Memory B cell (primary cell): ENCODE data around the gene PFKFB2.
"Not testable (repeated sequence)": the region's sequence is repeated elsewhere in the genome, so short reads cannot be mapped to it uniquely, and the experiment has no call there.

Source experiments
- ATAC-seq: fragments of 150-1000 bp; cut with Tn5 transposase; 2 replicates; pipeline ENCODE4 v1.10.0; 2021; ENCODE audit warnings: low read depth, mild to moderate bottlenecking, moderate library complexity
- DNase-seq, 2 donors: peaks; one replicate each; pipeline ENCODE4 v3.0.0; 2022; ENCODE audit warnings: low spot score in 2 of 2
- H3K27ac Mint-ChIP-seq: one replicate; pipeline ENCODE4 v1.8.0; 2022; ENCODE audit warnings: mild to moderate bottlenecking, moderate library complexity, mixed read lengths
- H3K27me3 Mint-ChIP-seq: one replicate; pipeline ENCODE4 v1.8.0; 2022; ENCODE audit warnings: mixed read lengths
- H3K36me3 Mint-ChIP-seq: one replicate; pipeline ENCODE4 v1.8.0; 2022; ENCODE audit warnings: mild to moderate bottlenecking, mixed read lengths
- H3K4me1 Mint-ChIP-seq: one replicate; pipeline ENCODE4 v1.8.0; 2022; ENCODE audit warnings: mixed read lengths
- H3K4me3 Mint-ChIP-seq: one replicate; pipeline ENCODE4 v1.8.0; 2022; ENCODE audit warnings: mild to moderate bottlenecking, moderate library complexity, mixed read lengths
- H3K9me3 Mint-ChIP-seq: one replicate; pipeline ENCODE4 v1.8.0; 2022; ENCODE audit warnings: mixed read lengths

PFKFB2 gene

GRCh38 chr1:207040181-207040533 is 12.9 kb upstream of the PFKFB2 start:
- no peak overlapping the region for H3K27ac Mint-ChIP-seq
- H3K4me1 Mint-ChIP-seq = no peaks in the 10 kb centered on the region
- DNase-seq (no peak), ATAC-seq (no peak)
- peaks cover 4% of the 10 kb centered on the region for H3K27me3 Mint-ChIP-seq
- no peak overlapping the region for H3K4me3 Mint-ChIP-seq
- peaks cover 3% of the 10 kb centered on the region for H3K36me3 Mint-ChIP-seq
- H3K9me3 Mint-ChIP-seq = no peaks in the 10 kb centered on the region

GRCh38 chr1:207041397-207041796 is 11.7 kb upstream of the PFKFB2 start:
- not testable (repeated sequence) for H3K36me3 Mint-ChIP-seq, H3K27ac Mint-ChIP-seq, H3K9me3 Mint-ChIP-seq, H3K4me1 Mint-ChIP-seq, DNase-seq, H3K27me3 Mint-ChIP-seq, ATAC-seq, H3K4me3 Mint-ChIP-seq

GRCh38 chr1:207045453-207045852 is 7.6 kb upstream of the PFKFB2 start:
- H3K27ac Mint-ChIP-seq = no peak overlapping the region
- no peak for DNase-seq
- no peak for ATAC-seq
- peaks cover 2% of the 10 kb centered on the region for H3K4me1 Mint-ChIP-seq
- no peak overlapping the region for H3K4me3 Mint-ChIP-seq
- H3K9me3 Mint-ChIP-seq = no peaks in the 10 kb centered on the region
- peaks cover 6% of the 10 kb centered on the region for H3K36me3 Mint-ChIP-seq
- H3K27me3 Mint-ChIP-seq = no peaks in the 10 kb centered on the region

- Mint-ChIP-seq H3K4me3 (no peak overlapping the region), H3K36me3 (peaks cover 4% of the 10 kb centered on the region)
Measured at GRCh38 chr1:207047505-207047904, 5.6 kb upstream of the PFKFB2 start.

GRCh38 chr1:207048041-207048440 is 5.0 kb upstream of the PFKFB2 start:
- H3K9me3 Mint-ChIP-seq = no peaks in the 10 kb centered on the region
- H3K27me3 Mint-ChIP-seq = no peaks in the 10 kb centered on the region
- H3K27ac Mint-ChIP-seq = no peak overlapping the region
- ATAC-seq (no peak), DNase-seq (no peak)
- H3K4me3 Mint-ChIP-seq = no peak overlapping the region
- H3K36me3 Mint-ChIP-seq = peaks cover 4% of the 10 kb centered on the region
- peaks cover 11% of the 10 kb centered on the region for H3K4me1 Mint-ChIP-seq

More at GRCh38 chr1:207047505-207047904, 5.6 kb upstream of the PFKFB2 start:
- Mint-ChIP-seq H3K9me3 (no peaks in the 10 kb centered on the region), H3K4me1 (peaks cover 11% of the 10 kb centered on the region), H3K27me3 (no peaks in the 10 kb centered on the region), H3K27ac (no peak overlapping the region)
- DNase-seq (no peak), ATAC-seq (no peak)

GRCh38 chr1:207049054-207049453 is 4.0 kb upstream of the PFKFB2 start:
- DNase-seq (no peak), ATAC-seq (no peak)
- Mint-ChIP-seq H3K36me3 (peaks cover 4% of the 10 kb centered on the region), H3K4me1 (peaks cover 12% of the 10 kb centered on the region), H3K4me3 (no peak overlapping the region), H3K27me3 (no peaks in the 10 kb centered on the region), H3K27ac (no peak overlapping the region), H3K9me3 (no peaks in the 10 kb centered on the region)

- H3K4me1 Mint-ChIP-seq = peaks cover 16% of the 10 kb centered on the region
- H3K36me3 Mint-ChIP-seq = peaks cover 4% of the 10 kb centered on the region
- no peak for DNase-seq
- ATAC-seq = no peak
- H3K9me3 Mint-ChIP-seq = no peaks in the 10 kb centered on the region
- no peak overlapping the region for H3K27ac Mint-ChIP-seq
- H3K27me3 Mint-ChIP-seq = no peaks in the 10 kb centered on the region
- H3K4me3 Mint-ChIP-seq = no peak overlapping the region
Measured at GRCh38 chr1:207049514-207049913, 3.6 kb upstream of the PFKFB2 start.

GRCh38 chr1:207049974-207050391 is 3.1 kb upstream of the PFKFB2 start:
- no peak for DNase-seq
- Mint-ChIP-seq H3K36me3 (peaks cover 3% of the 10 kb centered on the region), H3K4me1 (peaks cover 21% of the 10 kb centered on the region), H3K4me3 (peak overlapping the region; percentile 97), H3K27ac (peak overlapping the region; percentile 95), H3K9me3 (no peaks in the 10 kb centered on the region), H3K27me3 (no peaks in the 10 kb centered on the region)
- peak; percentile 16 for ATAC-seq

- Mint-ChIP-seq H3K4me1 (peaks cover 23% of the 10 kb centered on the region), H3K9me3 (no peaks in the 10 kb centered on the region)
- ATAC-seq = peak; percentile 40
Measured at GRCh38 chr1:207050480-207051190, 2.4 kb upstream of the PFKFB2 start.

GRCh38 chr1:207051191-207051943 is 1.7 kb upstream of the PFKFB2 start, which contains the start of gene YOD1:
Gene YOD1, minus strand, starts transcription at chr1:207051208. Its CDS starts 178 bp downstream, at chr1:207051030.
- Mint-ChIP-seq H3K27me3 (no peaks in the 10 kb centered on the region), H3K4me3 (peak within 1 kb of the TSS; percentile 97), H3K4me1 (peaks cover 21% of the 10 kb centered on the region), H3K9me3 (no peaks in the 10 kb centered on the region), H3K27ac (peak within 1 kb of the TSS; percentile 95), H3K36me3 (no peaks in the 10 kb centered on the region)
- DNase-seq (no peak), ATAC-seq (no peak)

More at GRCh38 chr1:207050480-207051190, 2.4 kb upstream of the PFKFB2 start:
- H3K27me3 Mint-ChIP-seq = no peaks in the 10 kb centered on the region
- peak overlapping the region; percentile 95 for H3K27ac Mint-ChIP-seq
- peaks cover 3% of the 10 kb centered on the region for H3K36me3 Mint-ChIP-seq
- H3K4me3 Mint-ChIP-seq = peak overlapping the region; percentile 97
- peak; percentile 81 to 91 for DNase-seq

- Mint-ChIP-seq H3K4me3 (peak overlapping the region; percentile 27), H3K36me3 (no peaks in the 10 kb centered on the region), H3K27me3 (no peaks in the 10 kb centered on the region), H3K27ac (peak overlapping the region; percentile 92), H3K4me1 (peaks cover 31% of the 10 kb centered on the region), H3K9me3 (no peaks in the 10 kb centered on the region)
- ATAC-seq (peak; percentile 45), DNase-seq (peak in 1 of 2 donors; percentile 39)
Measured at GRCh38 chr1:207054491-207054890, 1.4 kb downstream of the PFKFB2 start.

- Mint-ChIP-seq H3K36me3 (peaks cover 3% of the 10 kb centered on the region), H3K27me3 (no peaks in the 10 kb centered on the region), H3K4me1 (peaks cover 31% of the 10 kb centered on the region), H3K4me3 (no peak overlapping the region), H3K27ac (peak overlapping the region; percentile 92), H3K9me3 (no peaks in the 10 kb centered on the region)
- DNase-seq = no peak
- no peak for ATAC-seq
Measured at GRCh38 chr1:207055386-207056001, 2.4 kb downstream of the PFKFB2 start.

- Mint-ChIP-seq H3K9me3 (no peaks in the 10 kb centered on the region), H3K36me3 (peaks cover 9% of the 10 kb centered on the region), H3K4me1 (peaks cover 24% of the 10 kb centered on the region), H3K27ac (peak overlapping the region; percentile 71), H3K27me3 (no peaks in the 10 kb centered on the region), H3K4me3 (no peak overlapping the region)
- ATAC-seq (no peak), DNase-seq (no peak)
Measured at GRCh38 chr1:207056673-207057072, 3.6 kb downstream of the PFKFB2 start.

GRCh38 chr1:207058252-207058651 is 5.2 kb downstream of the PFKFB2 start:
- no peak overlapping the region for H3K4me3 Mint-ChIP-seq
- peaks cover 22% of the 10 kb centered on the region for H3K36me3 Mint-ChIP-seq
- H3K9me3 Mint-ChIP-seq = no peaks in the 10 kb centered on the region
- ATAC-seq = no peak
- DNase-seq = no peak
- peaks cover 22% of the 10 kb centered on the region for H3K4me1 Mint-ChIP-seq
- H3K27ac Mint-ChIP-seq = no peak overlapping the region
- no peaks in the 10 kb centered on the region for H3K27me3 Mint-ChIP-seq
